Glutamatergic neuron (in vitro differentiated cells): Measurements from ENCODE around the gene SMIM32. TPM values are rescaled to one million over a fixed set of nuclear protein-coding genes. Genes with fewer than 3 reads are reported as not detected.

ENCODE experiments used
- DNase-seq: peaks from one replicate; pipeline ENCODE4 v3.0.0; 2022
- H3K27ac Mint-ChIP-seq: one replicate; pipeline ENCODE4 v1.8.0; 2020; ENCODE audit warnings: mild to moderate bottlenecking, mixed read lengths, inconsistent platforms; ENCODE audit not compliant: unreplicated experiment
- H3K27me3 Mint-ChIP-seq: one replicate; pipeline ENCODE4 v1.8.0; 2020; ENCODE audit warnings: mild to moderate bottlenecking, moderate library complexity, mixed read lengths, inconsistent platforms; ENCODE audit not compliant: unreplicated experiment
- H3K36me3 Mint-ChIP-seq: one replicate; pipeline ENCODE4 v1.8.0; 2020; ENCODE audit warnings: mild to moderate bottlenecking, mixed read lengths, inconsistent platforms; ENCODE audit not compliant: unreplicated experiment
- H3K4me1 Mint-ChIP-seq: one replicate; pipeline ENCODE4 v1.8.0; 2020; ENCODE audit warnings: mild to moderate bottlenecking, low read depth, mixed read lengths, inconsistent platforms; ENCODE audit not compliant: unreplicated experiment
- H3K4me3 Mint-ChIP-seq: one replicate; pipeline ENCODE4 v1.8.0; 2020; ENCODE audit warnings: mild to moderate bottlenecking, mixed read lengths, inconsistent platforms; ENCODE audit not compliant: unreplicated experiment
- H3K9me3 Mint-ChIP-seq: one replicate; pipeline ENCODE4 v1.8.0; 2020; ENCODE audit warnings: mild to moderate bottlenecking, moderate library complexity, mixed read lengths, inconsistent platforms; ENCODE audit not compliant: unreplicated experiment
- total RNA-seq: library from RNA; stranded (reverse); fragmentation: NEBNext Ultra II Directional; extraction: Animal tissue kit (Norgen Biotek cat#: 25700); gene quantifications from one replicate; pipeline ENCODE4 v1.2.1, GENCODE V29; 2021; ENCODE audit not compliant: unreplicated experiment
- TF ChIP-seq, protein P1 (sequence below): fragments of 200-600 bp; sonication (generic); IDR thresholded peaks from one replicate; pipeline ENCODE4 v1.5.0; 2021; ENCODE audit not compliant: partially characterized antibody, unreplicated experiment

The SMIM32 gene
- total RNA-seq, 1 donor from 2014 or later = not detected

- H3K36me3 Mint-ChIP-seq = peaks cover 13% of the 10 kb centered on the region
- H3K4me3 Mint-ChIP-seq = no peak overlapping the region
- H3K27ac Mint-ChIP-seq = no peak overlapping the region
- H3K27me3 Mint-ChIP-seq = no peaks in the 10 kb centered on the region
- TF ChIP-seq, protein P1, sequence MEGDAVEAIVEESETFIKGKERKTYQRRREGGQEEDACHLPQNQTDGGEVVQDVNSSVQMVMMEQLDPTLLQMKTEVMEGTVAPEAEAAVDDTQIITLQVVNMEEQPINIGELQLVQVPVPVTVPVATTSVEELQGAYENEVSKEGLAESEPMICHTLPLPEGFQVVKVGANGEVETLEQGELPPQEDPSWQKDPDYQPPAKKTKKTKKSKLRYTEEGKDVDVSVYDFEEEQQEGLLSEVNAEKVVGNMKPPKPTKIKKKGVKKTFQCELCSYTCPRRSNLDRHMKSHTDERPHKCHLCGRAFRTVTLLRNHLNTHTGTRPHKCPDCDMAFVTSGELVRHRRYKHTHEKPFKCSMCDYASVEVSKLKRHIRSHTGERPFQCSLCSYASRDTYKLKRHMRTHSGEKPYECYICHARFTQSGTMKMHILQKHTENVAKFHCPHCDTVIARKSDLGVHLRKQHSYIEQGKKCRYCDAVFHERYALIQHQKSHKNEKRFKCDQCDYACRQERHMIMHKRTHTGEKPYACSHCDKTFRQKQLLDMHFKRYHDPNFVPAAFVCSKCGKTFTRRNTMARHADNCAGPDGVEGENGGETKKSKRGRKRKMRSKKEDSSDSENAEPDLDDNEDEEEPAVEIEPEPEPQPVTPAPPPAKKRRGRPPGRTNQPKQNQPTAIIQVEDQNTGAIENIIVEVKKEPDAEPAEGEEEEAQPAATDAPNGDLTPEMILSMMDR = no peak
- no peaks in the 10 kb centered on the region for H3K4me1 Mint-ChIP-seq
- no peak for DNase-seq
- peaks cover 2% of the 10 kb centered on the region for H3K9me3 Mint-ChIP-seq
Measured at GRCh38 chr5:136155078-136155477, 37.9 kb downstream of the SMIM32 start.

DNA sequence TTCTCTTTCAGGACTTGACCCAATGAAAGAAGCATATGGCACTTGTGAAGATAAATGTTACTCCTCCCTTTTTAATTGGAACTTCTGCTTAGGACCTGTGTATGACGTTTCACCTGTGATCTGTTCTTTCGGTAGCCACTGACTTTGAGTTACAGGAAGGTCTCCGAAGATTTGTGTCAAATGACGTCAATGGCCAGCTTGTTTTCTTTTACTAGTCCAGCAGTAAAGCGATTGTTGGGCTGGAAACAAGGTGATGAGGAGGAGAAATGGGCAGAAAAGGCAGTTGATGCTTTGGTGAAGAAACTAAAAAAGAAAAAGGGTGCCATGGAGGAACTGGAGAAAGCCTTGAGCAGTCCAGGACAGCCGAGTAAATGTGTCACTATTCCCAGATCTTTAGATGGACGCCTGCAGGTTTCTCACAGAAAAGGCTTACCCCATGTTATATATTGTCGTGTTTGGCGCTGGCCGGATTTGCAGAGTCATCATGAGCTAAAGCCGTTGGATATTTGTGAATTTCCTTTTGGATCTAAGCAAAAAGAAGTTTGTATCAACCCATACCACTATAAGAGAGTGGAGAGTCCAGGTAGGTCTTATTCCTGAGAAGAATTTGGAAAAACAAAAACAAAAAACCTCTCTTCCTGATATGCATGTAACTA, 39.3 kb downstream of the SMIM32 start:
- Mint-ChIP-seq H3K4me3 (no peak overlapping the region), H3K27me3 (no peaks in the 10 kb centered on the region), H3K4me1 (peaks cover 2% of the 10 kb centered on the region), H3K9me3 (peaks cover 2% of the 10 kb centered on the region), H3K27ac (no peak overlapping the region), H3K36me3 (peaks cover 13% of the 10 kb centered on the region)
- TF ChIP-seq, protein P1 = no peak
- no peak for DNase-seq

DNA sequence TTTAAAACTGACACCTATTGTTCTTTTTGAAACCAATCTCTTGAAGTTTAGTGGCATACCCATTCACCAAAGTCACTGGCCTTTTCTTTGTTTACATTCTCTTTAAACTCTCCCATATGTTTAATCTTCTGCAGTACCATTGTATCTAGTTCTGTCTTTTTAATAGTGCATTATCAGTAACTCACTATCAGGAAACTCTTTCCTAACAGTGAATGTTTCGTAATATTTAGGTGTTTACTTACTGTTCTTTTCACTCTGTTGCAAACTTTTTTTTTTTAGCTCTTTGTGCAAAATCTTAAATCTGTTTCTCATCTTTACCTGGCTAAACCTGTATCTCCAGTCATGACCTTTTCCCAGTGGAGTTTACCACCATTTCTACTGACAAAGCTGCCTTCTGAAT, 43.1 kb downstream of the SMIM32 start:
- no peaks in the 10 kb centered on the region for H3K9me3 Mint-ChIP-seq
- H3K27ac Mint-ChIP-seq = no peak overlapping the region
- no peaks in the 10 kb centered on the region for H3K27me3 Mint-ChIP-seq
- TF ChIP-seq, protein P1 = no peak
- no peak for DNase-seq
- peaks cover 4% of the 10 kb centered on the region for H3K4me1 Mint-ChIP-seq
- H3K36me3 Mint-ChIP-seq = no peaks in the 10 kb centered on the region
- no peak overlapping the region for H3K4me3 Mint-ChIP-seq

- H3K27me3 Mint-ChIP-seq = no peaks in the 10 kb centered on the region
- no peaks in the 10 kb centered on the region for H3K36me3 Mint-ChIP-seq
- H3K27ac Mint-ChIP-seq = no peak overlapping the region
- TF ChIP-seq, protein P1 = no peak
- peaks cover 4% of the 10 kb centered on the region for H3K4me1 Mint-ChIP-seq
- DNase-seq = no peak
- H3K9me3 Mint-ChIP-seq = no peaks in the 10 kb centered on the region
- no peak overlapping the region for H3K4me3 Mint-ChIP-seq
Measured at GRCh38 chr5:136147632-136148031, 45.3 kb downstream of the SMIM32 start.

- Mint-ChIP-seq H3K27ac (no peak overlapping the region), H3K9me3 (no peaks in the 10 kb centered on the region), H3K4me1 (peaks cover 4% of the 10 kb centered on the region), H3K36me3 (no peaks in the 10 kb centered on the region), H3K27me3 (no peaks in the 10 kb centered on the region), H3K4me3 (no peak overlapping the region)
- TF ChIP-seq, protein P1 = no peak
- no peak for DNase-seq
Measured at GRCh38 chr5:136146201-136146600, 46.8 kb downstream of the SMIM32 start.
